NOMO-1 (cell line): ENCODE data around the gene FLRT1.

Experiments used
- DNase-seq, 2 experiments: peaks; one replicate each; lab custom pipeline; 2025; ENCODE audit not compliant: unreplicated experiment in 2 of 2; lab: John Stamatoyannopoulos, UW

Gene FLRT1

DNA sequence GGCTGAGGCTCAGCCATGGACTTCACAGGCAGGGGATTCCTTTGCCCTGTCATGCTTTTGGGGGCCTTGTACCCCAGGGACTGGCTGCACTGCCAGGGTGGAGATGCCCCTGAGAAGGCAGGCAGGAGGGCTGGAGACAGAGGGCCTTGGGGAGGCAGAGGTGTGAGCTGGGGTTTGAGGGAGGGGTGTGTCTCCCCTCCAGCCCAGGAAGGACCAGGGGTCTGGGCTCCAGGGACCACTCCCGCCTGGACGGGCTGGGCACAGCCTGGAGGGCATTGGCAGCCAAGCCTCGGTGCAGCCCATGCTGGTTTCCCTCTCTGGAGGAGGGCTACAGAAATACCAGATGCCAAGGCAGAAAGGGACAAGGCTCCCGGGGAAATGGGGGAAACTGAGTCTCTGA is 30.0 kb upstream of the FLRT1 start:
- no peak for DNase-seq

DNA sequence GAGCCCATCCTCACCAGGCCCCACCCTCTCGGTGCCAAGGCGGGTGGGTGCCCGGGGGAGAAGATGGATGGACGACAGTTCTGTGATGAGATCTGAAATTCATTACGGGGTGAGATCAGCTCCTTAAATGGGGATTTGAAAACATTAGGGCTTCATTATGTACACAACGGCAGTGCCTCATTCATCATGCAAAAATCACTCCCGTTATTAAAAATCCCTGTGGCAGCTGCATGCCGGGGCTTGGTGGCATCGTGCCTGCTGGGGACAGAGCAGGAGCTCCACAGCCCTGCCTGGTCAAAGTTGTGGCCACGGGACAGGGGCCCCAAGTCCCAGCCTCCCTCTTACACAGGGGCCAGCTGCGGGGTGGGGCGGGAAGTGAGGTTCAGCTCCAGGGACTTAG is 29.3 kb upstream of the FLRT1 start:
- DNase-seq, result no peak

DNA sequence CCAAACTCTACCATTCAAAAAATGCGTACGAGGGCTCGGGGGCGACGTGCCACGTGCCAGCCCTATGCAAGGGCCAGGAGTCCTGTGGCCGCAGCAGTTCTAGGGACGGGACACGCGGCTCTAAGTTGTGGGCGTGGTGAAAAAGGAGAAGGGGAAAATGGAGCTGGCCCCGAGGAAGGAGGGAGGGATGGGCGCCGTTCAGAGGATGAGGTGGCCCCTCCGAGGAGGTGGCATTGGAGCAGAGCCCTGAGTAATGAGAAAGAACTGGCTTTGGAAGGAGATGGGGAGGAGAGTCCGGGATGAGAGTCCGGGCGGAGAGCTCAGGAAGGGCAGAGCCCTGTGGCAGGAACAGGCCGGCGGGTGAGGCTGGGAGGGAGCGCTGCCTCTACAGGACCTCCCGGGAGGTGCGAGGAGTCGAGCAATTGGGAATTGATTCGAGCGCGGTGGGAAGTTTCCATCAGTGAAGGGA is 28.5 kb upstream of the FLRT1 start:
- peak; percentile 33 to 51 for DNase-seq

DNA sequence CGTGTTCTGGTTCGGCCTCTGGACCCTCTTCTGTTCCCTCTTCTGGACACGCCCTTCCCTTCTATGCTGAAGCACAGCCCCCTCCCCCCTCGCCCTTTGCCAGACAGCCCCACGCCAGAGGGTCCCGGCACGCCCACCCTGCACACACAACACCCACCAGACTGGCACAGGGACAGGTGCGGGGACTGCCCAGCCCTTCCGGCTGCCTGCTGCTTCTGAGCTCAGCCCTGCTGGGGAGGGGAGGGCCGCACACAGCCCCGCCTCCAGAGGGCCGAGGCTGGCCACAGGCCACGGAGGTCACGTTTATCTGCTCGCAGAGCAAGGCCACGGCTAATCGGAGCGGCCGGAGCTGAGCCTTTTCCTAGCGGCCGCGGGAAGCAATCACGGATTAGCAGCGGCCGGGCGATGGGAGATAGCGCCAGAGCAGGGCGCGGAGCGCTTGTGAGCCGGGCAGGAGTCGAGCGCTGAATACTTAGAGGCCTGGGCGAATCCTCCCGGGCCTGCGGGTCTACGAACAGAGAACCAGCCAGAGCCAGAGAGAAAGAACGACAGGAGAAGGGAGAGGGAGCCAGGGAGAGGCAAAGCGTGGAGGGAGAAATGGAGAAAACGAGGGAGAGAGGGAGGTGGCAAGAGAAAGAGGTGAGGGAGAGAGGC is 28.0 kb upstream of the FLRT1 start:
- no peak for DNase-seq

DNA sequence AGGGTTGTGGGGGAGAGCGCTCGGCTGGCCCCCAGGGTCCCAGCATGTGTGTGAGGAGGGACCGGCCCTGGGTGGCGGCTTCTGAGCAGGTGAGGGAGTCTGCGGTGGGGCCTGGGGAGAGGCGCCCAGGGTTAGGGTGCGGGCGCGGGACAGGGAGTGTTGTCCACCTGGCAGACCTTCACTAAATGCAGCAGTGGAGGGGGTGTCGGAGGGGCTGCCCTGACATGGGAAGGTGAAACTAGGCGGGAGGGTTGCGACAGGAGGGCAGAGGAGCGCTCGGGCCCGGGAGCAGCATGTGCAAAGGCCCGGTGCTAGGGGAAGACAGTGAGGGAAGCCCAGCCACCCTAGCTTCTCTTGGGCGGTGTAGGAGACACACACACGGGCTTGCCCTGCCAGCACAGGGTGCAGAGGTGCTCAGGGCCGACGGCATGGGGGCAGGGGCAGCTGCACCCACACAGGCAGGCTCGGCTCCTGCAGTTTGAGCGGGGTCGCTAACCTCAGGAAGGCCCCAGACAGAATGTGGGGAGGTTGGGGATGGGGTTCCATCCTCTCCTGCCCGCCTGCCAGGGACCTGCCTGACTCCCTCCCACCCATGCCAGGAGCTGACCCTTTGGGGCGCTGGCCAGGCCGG is 27.3 kb upstream of the FLRT1 start:
- no peak for DNase-seq

DNA sequence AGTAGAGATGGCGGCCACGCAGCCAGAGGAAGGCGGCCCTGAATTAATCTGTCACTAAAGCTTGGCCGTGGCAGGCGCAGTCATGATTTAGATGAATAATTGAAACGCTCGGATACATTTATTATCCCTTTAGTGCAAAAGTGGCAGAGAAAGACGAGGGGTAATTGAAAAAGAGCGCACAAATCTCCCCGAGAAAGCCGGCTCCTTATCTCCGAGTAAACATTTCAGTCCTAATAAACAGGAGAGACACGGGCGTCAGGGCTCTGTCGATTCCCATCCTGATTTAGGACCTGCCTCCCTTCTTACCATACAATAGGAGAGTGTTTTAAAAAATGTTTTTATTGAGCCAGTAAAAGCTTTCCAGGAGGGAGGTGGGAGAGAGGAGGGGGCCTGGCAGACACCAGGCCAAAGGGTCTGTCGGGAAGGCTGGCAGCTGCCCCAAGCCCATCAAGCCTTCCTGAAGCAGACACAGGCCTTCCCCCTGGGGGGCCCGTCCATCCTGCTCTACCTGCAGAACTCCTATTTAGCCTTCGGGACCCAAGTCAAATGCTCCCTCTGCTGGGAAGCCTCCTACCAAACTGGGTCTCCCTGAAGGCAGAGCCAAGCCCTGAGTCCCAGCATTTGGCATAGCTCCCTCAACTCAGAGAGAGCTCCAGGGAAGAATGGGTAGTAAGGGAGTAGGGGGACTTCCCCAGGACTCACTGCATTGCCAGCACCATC is 26.7 kb upstream of the FLRT1 start:
- DNase-seq, result no peak

DNA sequence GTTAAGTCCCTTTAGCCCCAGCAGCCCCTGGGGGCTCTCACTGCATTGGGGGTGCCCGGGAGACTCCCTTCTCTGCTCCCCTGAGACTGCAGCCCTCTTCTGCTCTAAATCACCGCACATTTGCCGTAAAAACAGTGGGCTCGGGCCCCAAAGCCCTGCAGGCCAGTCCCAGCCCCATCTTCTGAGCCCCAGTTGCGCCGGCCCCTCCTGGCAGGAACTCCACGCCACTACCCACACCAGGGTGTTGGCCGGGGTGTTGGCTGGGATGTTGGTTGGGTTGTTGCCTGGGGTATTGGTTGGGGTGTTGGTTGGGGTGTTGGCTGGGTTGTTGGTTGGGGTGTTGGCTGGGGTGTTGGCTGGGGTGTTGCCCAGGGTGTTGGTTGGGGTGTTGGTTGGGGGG is 26.0 kb upstream of the FLRT1 start:
- no peak for DNase-seq

DNA sequence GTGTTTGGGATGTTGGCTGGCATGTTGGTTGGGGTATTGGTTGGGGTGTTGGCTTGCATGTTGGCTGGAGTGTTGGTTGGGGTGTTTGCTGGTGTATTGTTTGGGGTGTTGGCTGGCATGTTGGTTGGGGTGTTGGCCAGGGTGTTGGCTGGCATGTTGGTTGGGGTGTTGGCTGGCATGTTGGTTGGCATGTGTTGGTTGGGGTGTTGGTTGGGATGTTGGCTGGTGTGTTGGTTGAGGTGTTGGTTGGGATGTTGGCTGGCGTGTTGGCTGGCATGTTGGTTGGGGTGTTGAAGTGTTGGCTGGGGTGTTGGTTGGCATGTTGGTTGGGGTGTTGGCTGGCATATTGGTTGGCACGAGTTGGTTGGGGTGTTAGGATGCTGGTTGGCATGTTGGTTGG is 24.9 kb upstream of the FLRT1 start:
- no peak for DNase-seq

DNA sequence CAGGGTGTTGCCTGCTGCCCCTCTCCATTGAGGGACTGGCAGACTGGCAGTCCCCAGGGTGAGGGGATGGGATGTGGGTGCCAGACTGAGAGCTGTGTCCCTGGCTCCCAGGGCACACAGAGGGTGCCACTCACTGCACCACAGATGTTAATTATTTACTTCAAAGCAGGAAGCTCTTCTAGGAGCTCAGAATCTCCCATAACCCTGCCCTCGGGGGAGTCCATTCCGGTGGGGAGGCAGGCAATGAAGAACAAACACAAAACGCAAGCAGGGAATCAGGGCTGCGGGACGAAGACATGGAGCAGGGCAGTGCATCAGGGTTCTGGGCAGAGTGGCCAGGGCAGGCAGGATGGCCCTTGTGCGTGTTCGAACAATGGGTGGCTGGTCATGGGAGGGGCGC is 24.4 kb upstream of the FLRT1 start:
- DNase-seq, result no peak

DNA sequence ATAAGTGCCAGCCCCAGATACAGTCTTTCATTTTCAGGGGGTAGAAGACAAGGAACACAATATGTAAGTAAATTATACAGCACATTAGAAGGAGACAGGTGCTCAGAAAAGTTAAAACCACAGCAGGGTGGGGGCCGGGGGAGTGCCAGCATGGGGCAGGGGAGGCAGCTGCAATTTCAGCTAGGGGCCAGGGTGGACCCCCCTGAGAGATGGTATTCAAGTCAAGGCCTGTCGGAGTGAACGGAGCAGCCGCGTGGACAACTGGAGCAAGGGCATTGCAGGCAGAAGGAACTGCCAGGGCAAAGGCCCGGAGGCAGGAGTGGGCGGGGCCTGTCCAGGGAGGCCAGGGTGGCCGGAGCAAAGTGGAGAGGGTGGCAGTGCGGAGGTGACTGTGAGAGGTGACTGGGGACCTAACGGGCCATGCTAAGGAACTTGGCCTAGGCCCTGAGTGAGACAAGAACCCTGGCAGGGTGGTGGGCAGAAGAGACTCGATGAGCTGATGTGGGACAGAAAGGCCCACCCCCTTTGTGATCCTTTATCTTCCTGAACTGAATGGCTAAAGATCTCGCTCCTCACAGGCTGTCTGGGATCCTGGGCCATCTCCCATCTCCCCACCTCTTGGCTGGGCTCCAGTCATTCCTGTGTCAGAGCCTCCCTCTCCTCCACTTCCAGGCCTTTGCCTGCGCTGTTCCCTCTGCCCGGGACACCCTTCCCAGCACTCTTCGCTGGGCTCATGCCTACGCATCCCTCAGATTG is 22.4 kb upstream of the FLRT1 start:
- DNase-seq, result no peak

DNA sequence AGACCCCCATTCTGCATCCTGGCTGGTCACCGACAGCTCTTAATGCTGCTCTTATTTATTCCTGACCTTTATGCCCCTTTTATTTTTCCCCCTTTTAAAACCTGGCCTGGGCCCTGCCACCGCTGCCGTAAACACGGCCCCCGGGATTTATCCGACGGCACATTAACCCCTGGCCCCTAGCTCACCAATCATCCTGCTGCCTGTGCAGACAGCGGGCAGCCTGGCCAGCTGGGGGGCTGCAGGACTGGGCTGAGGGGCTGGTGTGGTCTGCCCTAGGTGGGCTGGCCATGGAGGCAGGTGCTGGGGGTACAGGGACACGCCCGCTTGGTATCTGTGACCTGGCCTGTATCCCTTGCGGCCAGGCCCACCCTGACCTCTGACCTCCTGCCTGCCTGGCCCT is 21.4 kb upstream of the FLRT1 start:
- DNase-seq, result no peak

DNA sequence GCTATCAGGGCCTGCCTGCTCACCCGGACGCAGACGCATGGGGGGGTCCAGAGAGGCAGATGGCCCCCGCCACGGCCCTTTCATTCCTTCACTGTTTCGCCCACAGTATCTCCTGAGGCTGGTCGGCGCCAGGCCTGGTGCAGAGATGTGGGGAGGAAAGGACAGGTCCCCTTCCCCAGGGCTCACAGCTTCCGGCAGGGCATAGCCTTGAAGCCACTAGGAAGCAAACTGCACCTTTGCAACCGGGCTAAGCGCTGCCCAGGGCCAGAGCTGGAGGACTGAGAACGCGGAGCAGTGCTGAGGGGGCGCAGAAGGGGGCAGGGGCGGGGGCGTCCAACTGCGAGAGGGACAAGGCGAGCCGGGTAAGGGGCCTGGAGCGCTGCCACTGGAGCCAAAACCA is 20.2 kb upstream of the FLRT1 start:
- DNase-seq, result no peak

DNA sequence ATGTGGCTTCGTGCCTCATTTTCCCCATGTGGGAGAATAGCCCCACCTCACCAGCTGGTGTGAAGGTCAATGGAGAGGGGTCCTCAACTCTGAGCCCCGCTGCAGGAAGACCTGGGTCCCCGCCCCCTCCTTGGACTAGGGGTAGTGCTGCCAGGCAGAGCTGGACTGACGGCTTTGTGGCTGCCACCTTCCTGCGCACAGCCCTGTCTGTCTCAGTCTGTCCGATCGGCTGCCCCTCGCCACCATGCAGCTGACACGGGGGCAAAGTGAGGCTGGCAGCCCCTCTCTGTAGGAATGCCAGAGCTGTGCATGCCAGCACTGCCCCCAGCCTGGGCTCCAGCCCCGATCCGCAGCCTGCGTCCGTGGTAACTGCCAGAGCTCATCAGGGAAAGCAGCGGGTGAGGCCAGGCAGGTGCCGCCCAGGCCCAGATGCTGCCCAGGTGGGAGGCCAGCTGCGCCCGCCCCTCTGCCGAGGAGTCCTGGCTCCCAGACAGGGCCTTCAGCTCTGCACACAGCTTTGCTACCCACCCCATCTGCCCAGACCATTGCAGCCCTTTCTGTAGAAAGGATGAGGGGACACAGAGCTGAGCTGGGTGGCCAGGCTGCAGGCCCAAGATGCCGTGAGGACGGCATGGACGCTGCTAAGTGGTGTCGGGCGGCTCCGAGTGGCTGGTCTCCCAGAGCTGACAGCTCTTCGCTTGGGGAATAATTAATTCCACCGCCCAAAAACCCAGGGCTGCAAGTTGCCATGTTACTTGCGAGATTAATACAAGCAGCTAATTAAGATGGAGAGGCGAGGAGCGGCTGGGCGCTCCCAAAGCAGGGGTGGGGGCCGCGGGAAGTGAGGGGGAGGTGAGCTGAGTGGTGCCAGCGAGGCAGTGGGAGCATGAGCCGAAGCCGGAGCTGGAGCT is 19.5 kb upstream of the FLRT1 start:
- DNase-seq, result no peak

DNA sequence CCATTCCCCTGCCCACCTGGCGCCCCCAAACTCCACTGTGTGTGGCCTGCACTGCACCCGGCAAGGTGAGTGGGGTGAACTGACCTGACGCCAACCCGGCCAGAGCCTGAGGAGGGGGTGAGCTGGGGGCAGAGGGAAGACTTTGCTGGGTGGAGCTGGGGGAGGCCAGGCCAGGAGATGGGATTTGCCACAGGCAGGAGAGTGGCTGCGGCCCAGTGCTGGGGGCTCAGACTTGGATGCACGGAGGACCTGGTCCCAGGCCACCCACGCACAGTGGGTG is 17.8 kb upstream of the FLRT1 start:
- DNase-seq, result no peak

DNA sequence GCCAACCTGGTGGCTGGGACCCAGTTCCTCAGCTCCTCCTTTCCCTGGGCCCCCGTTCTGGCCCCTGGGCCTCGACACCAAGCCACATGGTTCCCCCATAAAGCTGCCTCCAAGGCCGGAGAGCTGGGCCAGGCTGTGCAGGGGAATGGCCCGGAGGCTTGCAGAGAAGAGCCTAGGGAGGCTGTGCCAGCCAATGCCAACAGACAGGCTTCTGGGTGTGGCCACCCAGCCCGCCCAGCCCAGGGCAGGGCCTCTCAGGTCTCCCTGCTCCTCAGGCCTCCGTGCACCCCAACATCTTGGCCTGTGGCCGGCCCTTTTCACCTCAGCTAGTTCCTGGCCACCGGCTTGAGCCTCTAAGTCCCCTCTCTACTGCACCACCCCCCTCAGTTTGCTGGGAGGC is 17.4 kb upstream of the FLRT1 start:
- DNase-seq, result no peak

DNA sequence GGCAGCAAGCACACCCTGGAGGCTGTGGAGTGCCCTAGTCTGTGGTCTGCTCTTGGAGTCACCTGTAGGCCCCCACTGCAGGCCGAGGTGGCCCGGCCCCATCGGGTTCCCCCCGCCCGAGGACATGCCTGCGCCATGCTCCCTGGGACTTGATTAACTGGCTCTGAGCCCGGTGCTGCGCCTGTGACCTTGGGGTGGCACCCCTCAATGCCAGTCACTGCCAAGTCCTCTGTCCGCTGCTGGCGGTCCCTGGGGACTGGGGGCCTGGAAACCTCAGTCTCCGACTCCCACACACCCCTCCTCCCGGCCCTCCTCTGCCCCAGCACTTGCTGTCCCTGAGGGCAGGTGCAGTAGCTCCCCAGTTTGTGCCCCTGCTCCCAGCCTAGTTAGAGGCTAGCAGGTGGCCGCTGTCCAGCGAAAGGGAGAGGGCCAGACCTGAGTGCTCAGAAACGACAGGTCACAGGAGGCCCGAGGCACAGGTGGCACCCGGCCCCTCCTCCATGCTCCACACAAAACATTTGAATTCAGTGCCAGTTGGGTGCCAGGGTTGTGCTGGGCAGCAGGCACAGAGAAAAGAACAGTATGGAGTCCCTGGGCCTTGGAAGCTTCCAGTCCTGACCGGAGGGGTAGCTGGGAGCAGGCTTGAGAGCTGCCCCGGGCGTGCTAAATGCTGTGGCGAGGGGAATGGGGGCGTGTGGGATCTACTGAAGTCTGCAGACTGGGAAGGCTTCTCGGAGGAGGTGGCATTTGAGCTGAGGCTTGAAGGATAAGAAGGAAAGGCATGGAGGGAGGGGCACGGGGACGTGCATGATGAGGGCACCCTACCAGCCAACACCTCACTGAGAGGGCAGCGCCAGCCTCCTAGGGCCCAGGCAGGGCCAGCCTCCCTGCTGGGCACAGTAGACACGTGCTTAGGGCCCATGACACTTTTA is 16.4 kb upstream of the FLRT1 start:
- no peak for DNase-seq

DNA sequence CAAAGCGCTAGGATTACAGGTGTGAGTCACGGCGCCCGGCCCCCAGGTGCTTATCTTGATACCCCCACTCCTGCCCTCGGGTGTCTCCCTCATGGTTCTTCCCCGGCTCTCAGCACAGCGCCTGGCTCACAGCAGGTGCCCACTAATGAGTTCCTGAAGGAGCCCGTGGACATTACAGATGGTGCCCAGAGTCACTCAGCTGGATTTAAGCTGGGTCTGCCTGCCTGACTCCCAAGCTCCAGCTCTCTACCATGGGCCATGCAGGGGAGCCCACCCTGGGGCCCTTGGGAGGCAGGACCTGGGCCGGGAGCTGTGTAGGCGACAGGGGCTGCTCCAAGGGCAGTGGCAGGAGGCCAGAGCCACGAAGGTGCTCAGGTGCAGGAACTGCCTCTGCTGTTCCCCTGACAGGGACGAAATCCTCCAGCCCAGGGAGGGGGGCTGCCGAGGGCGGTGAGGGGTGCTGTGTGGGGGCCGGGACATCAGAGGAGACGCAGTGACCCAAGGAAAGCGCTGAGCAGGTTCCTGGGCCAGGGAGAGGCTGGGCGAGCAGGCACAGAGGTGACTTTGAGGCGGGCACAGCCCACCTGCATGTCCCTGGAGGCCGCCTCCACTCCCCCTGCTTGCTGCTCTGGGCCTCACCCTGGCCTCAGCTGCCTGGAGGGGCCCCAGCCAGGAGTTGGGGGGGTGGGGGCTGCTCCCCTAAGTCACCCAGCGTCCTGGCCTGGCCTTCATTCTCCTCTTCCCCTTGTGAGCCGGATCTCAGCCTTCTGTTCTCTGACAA is 14.6 kb upstream of the FLRT1 start:
- no peak for DNase-seq

DNA sequence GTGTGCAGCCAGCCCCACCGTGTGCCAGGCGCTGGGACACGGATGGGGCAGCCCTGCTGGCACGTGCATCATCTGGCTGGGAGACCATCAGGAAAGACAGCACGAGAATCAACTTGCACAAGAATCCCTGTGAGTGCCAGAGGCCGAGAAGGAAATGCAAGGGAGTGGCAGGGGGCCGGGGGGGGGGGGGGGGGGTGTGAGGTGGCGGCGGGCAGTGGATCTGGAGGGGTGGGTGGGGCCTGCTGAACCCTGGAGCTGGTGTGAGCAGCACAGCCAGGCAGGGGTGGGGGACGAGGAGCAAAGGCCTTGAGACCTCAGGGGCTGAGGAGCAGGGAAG is 14.0 kb upstream of the FLRT1 start:
- DNase-seq, result no peak
